Measurements from ENCODE around the gene TPSAB1.
"Not testable (repeated sequence)": the region's sequence is repeated elsewhere in the genome, so short reads cannot be mapped to it uniquely, and the experiment has no call there.

TPSAB1 gene

GRCh38 chr16:1240436-1240835, at the start of gene TPSAB1:
TSS of gene TPSAB1 (plus strand) at chr16:1240705. CDS start at chr16:1240939, 234 bp downstream.
- not testable (repeated sequence) for H3K9ac ChIP-seq (ENCODE audit: low read depth, low read length, poor library complexity, severe bottlenecking); H3K4me3 ChIP-seq (ENCODE audit: low read length, poor library complexity, severe bottlenecking); H3K36me3 ChIP-seq (ENCODE audit: insufficient read depth, low read length); H4K20me1 ChIP-seq (ENCODE audit: insufficient read depth, low read length, poor library complexity, severe bottlenecking); H3K4me1 ChIP-seq (ENCODE audit: insufficient read depth, low read length, poor library complexity, severe bottlenecking); H2AFZ ChIP-seq (ENCODE audit: low read length); H3K27me3 ChIP-seq (ENCODE audit: insufficient read depth, low read length, poor library complexity, severe bottlenecking); H3F3A ChIP-seq (ENCODE audit: low read depth); H3K4me2 ChIP-seq (ENCODE audit: low read depth, low read length, poor library complexity, severe bottlenecking); H3K9me2 ChIP-seq (replicated peaks; ENCODE audit: low read depth, low read length); H3K79me2 ChIP-seq (ENCODE audit: insufficient read depth, low read length); H3K9me3 ChIP-seq (ENCODE audit: insufficient read depth, low read depth, low read length)

GRCh38 chr16:1190789-1191188, 49.7 kb upstream of the TPSAB1 start:
- not testable (repeated sequence) for H3K4me3 ChIP-seq (ENCODE audit: low read length, poor library complexity, severe bottlenecking); H3K4me2 ChIP-seq (ENCODE audit: low read depth, low read length, poor library complexity, severe bottlenecking); H3K36me3 ChIP-seq (ENCODE audit: insufficient read depth, low read length); H3K9ac ChIP-seq (ENCODE audit: low read depth, low read length, poor library complexity, severe bottlenecking); H4K20me1 ChIP-seq (ENCODE audit: insufficient read depth, low read length, poor library complexity, severe bottlenecking); H2AFZ ChIP-seq (ENCODE audit: low read length); H3K27me3 ChIP-seq (ENCODE audit: insufficient read depth, low read length, poor library complexity, severe bottlenecking); H3K79me2 ChIP-seq (ENCODE audit: insufficient read depth, low read length); H3F3A ChIP-seq (ENCODE audit: low read depth); H3K9me2 ChIP-seq (replicated peaks; ENCODE audit: low read depth, low read length); H3K4me1 ChIP-seq (ENCODE audit: insufficient read depth, low read length, poor library complexity, severe bottlenecking); H3K9me3 ChIP-seq (ENCODE audit: insufficient read depth, low read depth, low read length)

- H3K79me2 ChIP-seq (ENCODE audit: insufficient read depth, low read length), result no peaks in the 10 kb centered on the region
Measured at GRCh38 chr16:1192384-1193073, 48.0 kb upstream of the TPSAB1 start.

GRCh38 chr16:1193143-1193824, 47.2 kb upstream of the TPSAB1 start:
- Histone ChIP-seq H3K9me2 (replicated peaks; ENCODE audit: low read depth, low read length) (no peaks in the 10 kb centered on the region), H2AFZ (ENCODE audit: low read length) (no peak overlapping the region), H3K4me2 (ENCODE audit: low read depth, low read length, poor library complexity, severe bottlenecking) (no peak overlapping the region), H3K9me3 (ENCODE audit: insufficient read depth, low read depth, low read length) (no peaks in the 10 kb centered on the region), H3F3A (ENCODE audit: low read depth) (no peaks in the 10 kb centered on the region), H3K4me3 (ENCODE audit: low read length, poor library complexity, severe bottlenecking) (no peak overlapping the region), H3K4me1 (ENCODE audit: insufficient read depth, low read length, poor library complexity, severe bottlenecking) (no peaks in the 10 kb centered on the region), H3K27me3 (ENCODE audit: insufficient read depth, low read length, poor library complexity, severe bottlenecking) (no peaks in the 10 kb centered on the region), H3K36me3 (ENCODE audit: insufficient read depth, low read length) (no peaks in the 10 kb centered on the region), H4K20me1 (ENCODE audit: insufficient read depth, low read length, poor library complexity, severe bottlenecking) (no peaks in the 10 kb centered on the region), H3K9ac (ENCODE audit: low read depth, low read length, poor library complexity, severe bottlenecking) (no peak overlapping the region), H3K79me2 (ENCODE audit: insufficient read depth, low read length) (no peaks in the 10 kb centered on the region)
- TF ChIP-seq EZH2phosphoT487 (IDR thresholded peaks at IDR 0.05; ENCODE audit: borderline replicate concordance) (no peak), CTCF (conservative IDR thresholded peaks at IDR 0.05; ENCODE audit: low read length) (no peak)

More at GRCh38 chr16:1192384-1193073, 48.0 kb upstream of the TPSAB1 start:
- no peak for TF ChIP-seq CTCF (conservative IDR thresholded peaks at IDR 0.05; ENCODE audit: low read length)
- TF ChIP-seq EZH2phosphoT487 (IDR thresholded peaks at IDR 0.05; ENCODE audit: borderline replicate concordance), result no peak
- Histone ChIP-seq H3K4me3 (ENCODE audit: low read length, poor library complexity, severe bottlenecking) (no peak overlapping the region), H3F3A (ENCODE audit: low read depth) (no peaks in the 10 kb centered on the region), H3K9me2 (replicated peaks; ENCODE audit: low read depth, low read length) (no peaks in the 10 kb centered on the region), H3K9me3 (ENCODE audit: insufficient read depth, low read depth, low read length) (no peaks in the 10 kb centered on the region), H3K27me3 (ENCODE audit: insufficient read depth, low read length, poor library complexity, severe bottlenecking) (no peaks in the 10 kb centered on the region), H2AFZ (ENCODE audit: low read length) (no peak overlapping the region), H3K4me1 (ENCODE audit: insufficient read depth, low read length, poor library complexity, severe bottlenecking) (no peaks in the 10 kb centered on the region), H3K4me2 (ENCODE audit: low read depth, low read length, poor library complexity, severe bottlenecking) (no peak overlapping the region), H3K36me3 (ENCODE audit: insufficient read depth, low read length) (no peaks in the 10 kb centered on the region), H4K20me1 (ENCODE audit: insufficient read depth, low read length, poor library complexity, severe bottlenecking) (no peaks in the 10 kb centered on the region), H3K9ac (ENCODE audit: low read depth, low read length, poor library complexity, severe bottlenecking) (no peak overlapping the region)
